Mesendoderm (in vitro differentiated cells): ENCODE results near the gene SHMT1.
A peak's percentile ranks its signal among the peaks of the same experiment; 100 is the strongest.

ENCODE experiments used
- DNase-seq: peaks from one replicate; pipeline ENCODE4 v3.0.0; 2013
- H2AK5ac ChIP-seq: 2 replicates; pipeline ENCODE4 v1.6.1; 2013; ENCODE audit warnings: low read length, inconsistent platforms
- H2BK120ac ChIP-seq: 2 replicates; pipeline ENCODE4 v1.6.1; 2013; ENCODE audit warnings: low read depth, mild to moderate bottlenecking, low read length, moderate library complexity, mixed read lengths
- H2BK15ac ChIP-seq: replicated peaks from 2 replicates; pipeline ENCODE4 v1.6.1; 2013; ENCODE audit warnings: low read depth, mild to moderate bottlenecking, moderate library complexity
- H2BK5ac ChIP-seq: 2 replicates; pipeline ENCODE4 v1.6.1; 2013; ENCODE audit warnings: low read length, inconsistent platforms
- H3K18ac ChIP-seq: 2 replicates; pipeline ENCODE4 v1.6.1; 2013; ENCODE audit warnings: mild to moderate bottlenecking, low read length, mixed read lengths
- H3K23ac ChIP-seq: one replicate; pipeline ENCODE4 v1.6.1; 2013; ENCODE audit warnings: low read length
- H3K27ac ChIP-seq: 2 replicates; pipeline ENCODE4 v1.5.1; 2013; ENCODE audit warnings: low read depth, mild to moderate bottlenecking, inconsistent platforms, low read length, moderate library complexity
- H3K27me3 ChIP-seq: 2 replicates; pipeline ENCODE4 v1.6.1; 2013; ENCODE audit warnings: low read length, control low read depth, mild to moderate bottlenecking, inconsistent platforms; ENCODE audit not compliant: insufficient read depth, poor library complexity
- H3K36me3 ChIP-seq: 2 replicates; pipeline ENCODE4 v1.6.1; 2013; ENCODE audit warnings: low read length, inconsistent platforms; ENCODE audit not compliant: control insufficient read depth, insufficient read depth
- H3K4ac ChIP-seq: one replicate; pipeline ENCODE4 v1.6.1; 2013; ENCODE audit warnings: low read depth, mild to moderate bottlenecking, low read length, moderate library complexity
- H3K4me1 ChIP-seq: 2 replicates; pipeline ENCODE4 v1.6.1; 2013; ENCODE audit warnings: low read depth, low read length, inconsistent platforms; ENCODE audit not compliant: control insufficient read depth
- H3K4me2 ChIP-seq: 2 replicates; pipeline ENCODE4 v1.6.1; 2013; ENCODE audit warnings: low read length
- H3K4me3 ChIP-seq: 2 replicates; pipeline ENCODE4 v1.5.1; 2013; ENCODE audit warnings: mild to moderate bottlenecking, low read length
- H3K56ac ChIP-seq: one replicate; pipeline ENCODE4 v1.6.1; 2013; ENCODE audit warnings: low read length
- H3K79me1 ChIP-seq: 2 replicates; pipeline ENCODE4 v1.6.1; 2013; ENCODE audit warnings: low read length, inconsistent platforms
- H3K79me2 ChIP-seq: 2 replicates; pipeline ENCODE4 v1.6.1; 2013; ENCODE audit warnings: mild to moderate bottlenecking, low read length; ENCODE audit not compliant: control insufficient read depth, insufficient read depth
- H3K9ac ChIP-seq: 2 replicates; pipeline ENCODE4 v1.6.1; 2013; ENCODE audit warnings: low read length, inconsistent platforms
- H4K5ac ChIP-seq: one replicate; pipeline ENCODE4 v1.6.1; 2013; ENCODE audit warnings: low read length
- H4K8ac ChIP-seq: one replicate; pipeline ENCODE4 v1.6.1; 2013; ENCODE audit warnings: low read depth, mild to moderate bottlenecking, control low read depth, low read length, moderate library complexity
- WGBS: extraction: QIAGEN DNeasy Blood & Tissue Kit; methylation state at CpG from one replicate; pipeline ENCODE4 v1.1.7; 2013; ENCODE audit warnings: low lambda C conversion rate, missing lambda C conversion rate; ENCODE audit not compliant: insufficient coverage; ENCODE audit errors: extremely low coverage; 5-methylcytosine and 5-hydroxymethylcytosine counted together

SHMT1 gene

DNA sequence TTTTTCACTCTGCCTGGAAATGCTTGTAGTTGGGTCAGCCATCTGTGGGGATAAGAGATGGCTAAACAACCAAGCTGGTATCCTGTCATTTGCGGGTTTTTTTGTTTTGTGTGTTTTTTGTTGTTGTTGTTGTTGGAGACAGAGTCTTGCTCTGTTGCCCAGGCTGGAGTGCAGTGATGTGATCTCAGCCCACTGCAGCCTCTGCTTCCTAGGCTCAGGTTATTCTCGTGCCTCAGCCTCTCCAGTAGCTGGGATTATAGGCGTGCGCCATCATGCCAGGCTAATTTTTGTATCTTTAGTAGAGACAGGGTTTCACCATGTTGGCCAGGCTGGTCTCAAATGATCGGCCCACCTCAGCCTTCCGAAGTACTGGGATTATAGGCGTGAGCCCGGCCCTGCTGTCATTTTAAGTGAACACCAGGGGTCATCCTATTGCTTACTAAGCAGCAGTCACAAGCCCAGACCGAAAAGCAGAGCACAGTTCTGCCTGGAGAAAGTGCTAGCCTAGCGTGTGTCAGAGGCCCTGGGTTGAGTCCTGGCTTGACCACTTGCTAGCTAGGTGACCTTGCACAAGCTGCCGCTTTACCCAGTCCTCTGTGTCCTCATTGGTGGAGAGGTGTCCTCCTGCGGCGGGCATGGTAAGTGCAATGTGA, 43.6 kb downstream of the SHMT1 start:
- H3K4me2 ChIP-seq = no peak overlapping the region
- H2BK15ac ChIP-seq = no peak overlapping the region
- H3K36me3 ChIP-seq = no peaks in the 10 kb centered on the region
- no peak overlapping the region for H3K4me3 ChIP-seq
- no peaks in the 10 kb centered on the region for H3K27me3 ChIP-seq
- peak; percentile 83 for DNase-seq
- H3K27ac ChIP-seq = no peak overlapping the region
- no peak overlapping the region for H4K8ac ChIP-seq
- H2AK5ac ChIP-seq = no peak overlapping the region
- no peak overlapping the region for H2BK5ac ChIP-seq
- peak overlapping the region; percentile 44 for H3K56ac ChIP-seq
- no peaks in the 10 kb centered on the region for H3K4me1 ChIP-seq
- no peak overlapping the region for H4K5ac ChIP-seq
- no peak overlapping the region for H2BK120ac ChIP-seq
- no CpG with 5 or more reads among the region's 13 CpGs for WGBS
- peak overlapping the region; percentile 30 for H3K9ac ChIP-seq
- H3K79me2 ChIP-seq = peaks cover 34% of the 10 kb centered on the region
- H3K23ac ChIP-seq = no peak overlapping the region
- no peak overlapping the region for H3K18ac ChIP-seq
- no peak overlapping the region for H3K4ac ChIP-seq
- peaks cover 30% of the 10 kb centered on the region for H3K79me1 ChIP-seq

DNA sequence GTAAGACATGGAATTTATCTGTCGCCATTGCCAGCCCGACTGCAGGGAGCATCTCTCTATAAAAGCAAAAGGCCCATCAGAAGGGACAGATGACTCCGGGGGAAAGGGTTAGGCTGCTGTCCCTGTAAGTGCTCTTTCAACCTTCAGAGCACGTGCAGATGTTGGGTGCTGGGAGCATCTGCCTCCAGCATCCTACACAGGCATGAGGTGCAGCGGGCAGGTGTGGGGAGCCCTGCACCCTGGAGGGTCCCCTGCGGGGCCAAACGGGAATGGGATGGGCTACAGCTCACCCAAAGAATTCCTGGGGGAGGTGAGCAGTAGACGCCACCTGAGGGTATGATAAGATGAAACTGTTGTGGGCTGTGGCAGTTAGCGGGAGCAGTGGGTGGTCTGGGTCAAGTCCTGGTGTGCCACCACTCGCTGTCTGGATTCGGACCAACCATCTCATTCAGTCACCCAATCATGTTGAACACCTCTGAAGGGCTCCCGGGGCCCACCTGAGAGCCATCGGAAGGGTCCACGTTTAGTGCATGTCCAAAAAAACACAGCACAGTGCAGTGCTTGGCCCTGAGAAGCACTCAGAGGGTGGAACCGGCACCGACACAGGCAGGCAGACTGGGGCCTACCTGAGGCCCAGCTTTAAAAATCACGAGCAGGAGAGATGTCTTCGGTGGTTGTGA, 44.4 kb downstream of the SHMT1 start:
- Histone ChIP-seq H3K36me3 (no peaks in the 10 kb centered on the region), H3K4me2 (no peak overlapping the region), H3K27me3 (no peaks in the 10 kb centered on the region), H3K18ac (no peak overlapping the region), H2BK120ac (no peak overlapping the region), H3K27ac (no peak overlapping the region), H3K23ac (no peak overlapping the region), H3K9ac (peak overlapping the region; percentile 1), H3K79me1 (peaks cover 34% of the 10 kb centered on the region), H2BK15ac (no peak overlapping the region), H2BK5ac (no peak overlapping the region), H3K56ac (peak overlapping the region; percentile 31), H4K8ac (no peak overlapping the region), H4K5ac (no peak overlapping the region), H3K4ac (no peak overlapping the region), H3K4me3 (no peak overlapping the region), H2AK5ac (no peak overlapping the region), H3K79me2 (peaks cover 40% of the 10 kb centered on the region), H3K4me1 (no peaks in the 10 kb centered on the region)
- DNase-seq = no peak
- WGBS = no CpG with 5 or more reads among the region's 18 CpGs

DNA sequence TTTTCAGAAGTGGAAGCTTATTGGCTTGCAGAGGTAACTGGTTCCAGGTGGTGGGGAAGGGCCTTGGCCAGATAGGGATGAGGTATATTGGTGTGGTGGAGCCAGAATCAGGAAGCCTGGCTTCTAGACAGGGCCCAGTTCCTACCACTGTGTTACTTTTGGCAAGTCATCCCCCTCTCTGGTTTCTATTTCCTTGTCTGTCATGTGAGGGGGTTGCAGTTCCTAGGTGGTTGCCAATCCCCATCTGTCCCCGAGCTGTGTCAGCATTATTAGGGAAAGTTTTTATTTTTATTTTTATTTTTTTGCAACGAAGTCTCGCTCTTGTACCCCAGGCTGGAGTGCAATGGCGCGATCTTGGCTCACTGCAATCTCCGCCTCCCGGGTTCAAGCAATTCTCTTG, 45.2 kb downstream of the SHMT1 start:
- no CpG with 5 or more reads among the region's 7 CpGs for WGBS
- no peak overlapping the region for H3K9ac ChIP-seq

DNA sequence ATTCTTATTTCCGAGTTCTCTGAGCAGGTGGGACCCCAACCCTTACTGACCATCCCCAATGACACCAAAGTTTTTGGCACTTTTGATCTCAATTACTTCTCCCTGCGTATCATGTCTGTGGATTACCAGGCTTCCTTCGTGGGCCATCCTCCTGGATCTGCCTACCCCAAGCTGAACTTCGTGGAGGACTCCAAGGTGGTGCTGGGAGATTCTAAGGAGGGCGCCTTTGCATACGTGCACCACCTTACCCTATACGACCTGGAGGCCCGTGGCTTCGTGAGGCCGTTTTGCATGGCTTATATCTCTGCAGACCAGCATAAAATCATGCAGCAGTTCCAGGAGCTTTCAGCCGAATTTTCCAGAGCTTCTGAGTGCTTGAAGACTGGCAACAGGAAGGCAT, 47.4 kb downstream of the SHMT1 start:
- H4K5ac ChIP-seq = no peak overlapping the region
- no peak overlapping the region for H2BK15ac ChIP-seq
- H3K36me3 ChIP-seq = peaks cover 5% of the 10 kb centered on the region
- no peak overlapping the region for H2BK120ac ChIP-seq
- peaks cover 2% of the 10 kb centered on the region for H3K4me1 ChIP-seq
- WGBS = no CpG with 5 or more reads among the region's 11 CpGs
- no peak overlapping the region for H3K27ac ChIP-seq
- H2AK5ac ChIP-seq = no peak overlapping the region
- H3K4me2 ChIP-seq = peak overlapping the region; percentile 84
- peaks cover 39% of the 10 kb centered on the region for H3K79me1 ChIP-seq
- H3K18ac ChIP-seq = no peak overlapping the region
- no peak for DNase-seq
- H3K56ac ChIP-seq = peak overlapping the region; percentile 97
- H3K4me3 ChIP-seq = peak overlapping the region; percentile 95
- H3K27me3 ChIP-seq = no peaks in the 10 kb centered on the region
- peaks cover 64% of the 10 kb centered on the region for H3K79me2 ChIP-seq
- H3K4ac ChIP-seq = no peak overlapping the region
- H4K8ac ChIP-seq = no peak overlapping the region
- H2BK5ac ChIP-seq = no peak overlapping the region
- no peak overlapping the region for H3K23ac ChIP-seq
- peak overlapping the region; percentile 86 for H3K9ac ChIP-seq

More for the DNA sequence above, 45.2 kb downstream of the SHMT1 start:
- H3K4ac ChIP-seq = no peak overlapping the region
- no peak overlapping the region for H4K8ac ChIP-seq
- peaks cover under 1% of the 10 kb centered on the region for H3K4me1 ChIP-seq
- H3K56ac ChIP-seq = no peak overlapping the region
- H3K79me2 ChIP-seq = peaks cover 47% of the 10 kb centered on the region
- H2BK120ac ChIP-seq = no peak overlapping the region
- no peaks in the 10 kb centered on the region for H3K36me3 ChIP-seq
- no peak overlapping the region for H2BK5ac ChIP-seq
- no peak overlapping the region for H2BK15ac ChIP-seq
- no peaks in the 10 kb centered on the region for H3K27me3 ChIP-seq
- no peak overlapping the region for H3K23ac ChIP-seq
- peaks cover 36% of the 10 kb centered on the region for H3K79me1 ChIP-seq
- no peak overlapping the region for H3K4me2 ChIP-seq
- H2AK5ac ChIP-seq = no peak overlapping the region
- H3K27ac ChIP-seq = no peak overlapping the region
- DNase-seq = no peak
- H3K4me3 ChIP-seq = no peak overlapping the region
- no peak overlapping the region for H3K18ac ChIP-seq
- no peak overlapping the region for H4K5ac ChIP-seq

DNA sequence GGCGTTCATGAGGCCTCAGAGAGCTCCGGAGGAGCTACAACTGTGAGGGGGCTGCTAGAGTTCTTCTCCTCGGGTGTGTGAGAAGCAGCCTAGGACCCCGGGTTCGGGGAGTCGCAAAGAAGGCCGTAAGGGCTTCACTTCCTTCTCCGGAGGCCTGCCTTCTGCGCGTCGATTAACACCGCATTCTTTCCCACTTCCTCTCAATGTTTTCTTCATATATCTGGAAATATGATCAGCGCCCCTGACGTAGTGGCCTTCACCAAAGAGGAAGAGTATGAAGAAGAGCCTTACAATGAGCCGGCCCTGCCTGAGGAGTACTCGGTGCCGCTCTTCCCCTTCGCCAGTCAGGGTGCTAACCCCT, 47.8 kb downstream of the SHMT1 start:
- Histone ChIP-seq H3K23ac (no peak overlapping the region), H2AK5ac (no peak overlapping the region), H4K8ac (no peak overlapping the region), H3K27ac (peak overlapping the region; percentile 85), H4K5ac (no peak overlapping the region), H3K4me2 (peak overlapping the region; percentile 84), H3K56ac (peak overlapping the region; percentile 97), H3K4me1 (peaks cover 2% of the 10 kb centered on the region), H3K9ac (peak overlapping the region; percentile 86), H3K79me1 (peaks cover 36% of the 10 kb centered on the region), H2BK15ac (no peak overlapping the region), H3K18ac (no peak overlapping the region), H3K36me3 (peaks cover 5% of the 10 kb centered on the region), H3K27me3 (no peaks in the 10 kb centered on the region), H2BK5ac (no peak overlapping the region), H3K4me3 (peak overlapping the region; percentile 95), H2BK120ac (no peak overlapping the region), H3K4ac (peak overlapping the region; percentile 59), H3K79me2 (peaks cover 66% of the 10 kb centered on the region)
- WGBS = no CpG with 5 or more reads among the region's 18 CpGs
- DNase-seq = no peak
